Activated CD8-positive, alpha-beta memory T cell treated with anti-CD3 and anti-CD28 coated beads, Interleukin-2, amount 50 U/mL, for 4 hours (primary cell): Measurements from ENCODE around the gene GTF2IRD1.
"Not testable (repeated sequence)": the region's sequence is repeated elsewhere in the genome, so short reads cannot be mapped to it uniquely, and the experiment has no call there.

Experiments used
- DNase-seq: peaks from one replicate; pipeline ENCODE4 v3.0.0-alpha.2; 2020

The GTF2IRD1 gene

GRCh38 chr7:74606909-74607510 is 153.3 kb downstream of the GTF2IRD1 start:
- DNase-seq: no peak

DNA sequence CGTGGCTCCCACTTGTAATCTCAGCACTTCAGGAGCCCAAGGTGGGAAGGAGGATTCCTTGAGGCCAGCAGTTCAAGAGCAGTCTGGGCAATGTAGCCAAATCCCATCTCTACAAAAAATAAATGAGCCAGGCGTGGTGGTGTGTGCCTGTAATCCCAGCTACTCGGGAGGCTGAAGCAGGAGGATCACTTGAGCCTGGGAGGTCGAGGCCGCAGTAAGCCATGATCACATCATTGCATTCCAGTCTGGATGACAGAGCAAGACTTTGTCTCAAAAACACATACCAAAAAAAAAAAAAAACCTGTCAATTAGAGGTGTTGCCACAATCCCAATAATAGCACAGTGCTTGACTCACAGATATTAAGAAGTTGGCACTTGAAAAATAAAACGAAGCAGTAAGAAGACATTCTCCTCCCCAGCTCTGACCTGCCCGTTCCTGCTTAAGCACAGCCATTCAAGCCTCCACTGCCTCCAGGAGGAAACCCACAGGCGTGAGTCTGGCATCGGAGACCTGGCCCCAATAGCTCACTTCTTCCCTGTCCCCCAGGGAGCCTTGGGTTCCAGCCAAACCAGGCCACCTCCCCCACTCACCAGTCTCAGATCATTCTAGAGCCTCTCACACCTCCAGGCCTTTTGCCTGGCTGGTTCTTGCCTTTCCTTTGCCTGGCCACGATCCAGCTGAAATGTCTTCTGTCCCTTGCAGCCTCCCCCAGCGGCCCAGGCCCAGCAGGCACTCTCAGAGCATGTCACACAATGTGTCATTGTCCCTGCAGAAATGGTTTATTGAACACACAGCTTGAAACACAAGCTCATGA is 158.5 kb downstream of the GTF2IRD1 start:
- no peak for DNase-seq

DNA sequence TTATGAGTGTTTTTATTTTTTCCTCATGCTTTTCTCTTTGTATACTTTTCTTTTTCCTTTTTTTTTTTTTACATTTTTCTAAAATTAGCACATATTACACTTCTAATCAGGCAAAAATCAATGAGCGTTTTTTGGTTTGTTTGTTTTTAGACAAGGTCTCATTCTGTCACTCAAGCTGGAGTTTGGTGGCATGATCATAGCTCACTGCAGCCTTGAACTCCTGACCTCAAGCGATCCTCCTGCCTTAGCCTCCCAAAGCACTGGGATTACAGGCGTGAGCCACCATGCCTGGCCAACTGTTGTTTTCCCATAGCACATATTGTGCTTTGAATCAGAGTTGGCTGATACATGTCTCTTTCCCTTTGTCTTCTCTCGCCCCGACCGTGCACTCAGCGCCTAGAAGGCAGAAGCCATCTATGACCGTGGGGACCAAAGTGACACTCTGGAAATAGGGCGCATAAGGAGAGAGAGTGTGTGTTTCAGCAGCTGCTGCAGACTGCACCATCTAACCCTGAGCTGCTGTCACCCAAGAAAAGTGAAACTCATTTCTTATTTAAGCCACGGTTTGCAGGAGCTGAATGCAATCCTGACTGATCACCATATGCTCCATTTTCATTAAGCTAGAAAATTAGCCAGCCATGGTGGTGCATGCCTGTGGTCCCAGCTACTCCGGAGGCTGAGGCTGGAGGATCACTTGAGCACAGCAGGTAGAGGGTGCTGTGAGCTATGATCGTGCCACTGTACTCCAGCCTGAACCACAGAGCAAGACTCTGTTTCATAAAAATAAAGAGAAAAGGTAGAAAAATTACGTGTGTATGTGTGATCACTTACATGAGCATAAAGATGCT is 162.5 kb downstream of the GTF2IRD1 start:
- no peak for DNase-seq

GRCh38 chr7:74617180-74617744 is 163.6 kb downstream of the GTF2IRD1 start:
- no peak for DNase-seq

DNA sequence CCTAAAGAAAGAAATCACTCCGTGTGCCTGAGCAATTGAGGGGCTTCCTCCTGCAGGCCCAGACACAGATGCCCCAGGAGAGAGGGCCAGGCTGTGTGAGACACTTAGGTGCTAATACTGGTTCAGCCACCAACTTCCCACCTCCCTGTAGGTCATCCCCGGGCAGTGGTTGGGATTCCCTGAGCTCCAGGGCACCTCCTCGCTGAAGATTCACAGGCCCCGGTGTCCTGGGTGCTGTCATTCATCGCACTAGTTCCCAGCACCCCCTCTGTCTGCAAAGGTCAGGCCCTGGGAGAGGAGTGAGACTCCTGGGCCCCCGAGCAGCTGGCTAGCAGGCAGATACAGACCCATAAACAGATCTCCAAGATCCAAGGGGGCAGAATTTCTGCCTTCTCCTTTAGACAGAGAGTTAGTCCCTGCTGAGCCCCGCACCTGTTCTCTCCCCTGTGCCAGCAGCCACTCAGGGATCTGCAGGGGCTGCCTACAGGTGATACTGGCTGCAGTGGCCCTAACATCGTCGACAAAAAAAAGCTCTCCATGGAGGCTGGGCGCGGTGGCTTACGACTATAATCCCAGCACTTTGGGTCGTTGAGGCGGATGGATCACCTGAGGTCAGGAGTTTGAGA is 165.6 kb downstream of the GTF2IRD1 start:
- DNase-seq: no peak

DNA sequence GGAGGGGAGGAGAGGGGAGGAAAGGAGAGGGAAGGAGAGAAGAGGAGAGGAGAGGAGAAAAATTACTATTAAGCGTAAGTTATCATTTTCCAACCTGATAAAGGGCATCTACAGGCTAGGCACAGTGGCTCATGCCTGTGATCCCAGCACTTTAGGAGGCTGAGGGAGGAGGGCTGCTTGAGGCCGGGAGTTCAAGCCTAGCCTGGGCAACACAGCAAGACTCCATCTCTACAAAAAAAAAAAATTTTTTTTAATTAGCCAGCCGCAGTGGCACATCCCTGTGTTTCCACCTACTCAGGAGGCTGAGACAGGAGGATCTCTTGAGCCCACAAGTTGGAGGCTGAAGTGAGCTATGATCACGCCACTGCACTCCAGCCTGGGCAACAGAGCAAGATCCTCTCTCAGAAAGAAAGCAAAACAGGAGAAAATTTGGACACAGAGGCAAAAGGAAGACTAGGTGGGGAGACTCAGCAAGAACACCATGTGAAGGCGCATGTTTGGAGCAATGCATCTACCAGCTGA is 168.6 kb downstream of the GTF2IRD1 start:
- no peak for DNase-seq

DNA sequence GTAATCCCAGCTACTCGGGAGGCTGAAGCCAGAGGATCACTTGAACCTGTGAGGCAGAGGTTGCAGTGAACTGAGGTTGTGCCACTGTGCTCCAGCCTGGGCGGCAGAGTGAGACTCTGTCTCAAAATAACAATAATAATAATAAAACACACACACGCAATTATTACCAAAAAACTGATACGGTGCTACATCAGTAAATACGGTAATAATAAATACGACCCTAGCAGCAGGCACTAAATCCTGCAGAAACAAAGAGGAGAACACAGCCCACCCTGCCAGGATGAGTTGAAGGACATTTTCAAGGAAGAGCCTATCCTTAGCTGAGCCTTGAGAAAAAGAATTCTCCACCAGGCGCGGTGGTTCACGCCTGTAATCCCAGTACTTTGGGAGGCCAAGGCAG is 169.4 kb downstream of the GTF2IRD1 start:
- no peak for DNase-seq

GRCh38 chr7:74625446-74625845 is 171.7 kb downstream of the GTF2IRD1 start:
- DNase-seq: no peak

DNA sequence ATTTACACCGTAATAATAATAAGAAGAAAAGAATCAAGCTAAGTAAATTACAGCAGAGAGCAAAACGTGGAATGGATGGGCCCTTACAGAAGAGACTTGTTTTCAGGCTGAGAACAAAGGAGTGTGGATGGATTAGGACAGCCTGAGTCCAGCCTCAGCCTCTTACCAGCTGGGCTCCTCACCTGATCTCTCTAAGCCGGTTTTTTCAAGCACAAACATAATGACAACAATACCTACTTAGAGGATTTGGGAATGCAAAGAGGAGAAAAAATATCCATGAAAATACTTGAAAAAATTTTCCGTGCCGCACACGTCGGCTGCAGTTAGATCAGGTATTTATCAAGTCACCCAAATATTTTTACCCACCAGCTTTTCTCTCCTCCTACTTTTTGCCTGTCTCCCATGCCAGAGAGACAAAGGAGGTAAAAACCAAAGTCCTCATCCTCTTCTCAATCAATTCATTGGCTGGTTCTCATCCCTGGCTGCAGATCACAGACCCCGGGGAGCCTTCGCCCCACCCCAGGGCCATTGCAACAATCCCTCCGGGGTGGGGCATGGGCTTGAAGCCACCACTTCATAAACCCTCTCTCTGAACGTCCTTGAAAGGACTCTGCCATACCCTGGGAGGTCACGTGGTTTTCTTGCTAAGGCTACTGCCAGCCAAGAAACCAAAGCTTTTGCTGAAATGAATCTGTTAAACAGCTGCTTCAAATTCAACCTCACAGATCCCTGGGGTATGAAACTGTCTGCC is 174.1 kb downstream of the GTF2IRD1 start:
- DNase-seq: no peak

DNA sequence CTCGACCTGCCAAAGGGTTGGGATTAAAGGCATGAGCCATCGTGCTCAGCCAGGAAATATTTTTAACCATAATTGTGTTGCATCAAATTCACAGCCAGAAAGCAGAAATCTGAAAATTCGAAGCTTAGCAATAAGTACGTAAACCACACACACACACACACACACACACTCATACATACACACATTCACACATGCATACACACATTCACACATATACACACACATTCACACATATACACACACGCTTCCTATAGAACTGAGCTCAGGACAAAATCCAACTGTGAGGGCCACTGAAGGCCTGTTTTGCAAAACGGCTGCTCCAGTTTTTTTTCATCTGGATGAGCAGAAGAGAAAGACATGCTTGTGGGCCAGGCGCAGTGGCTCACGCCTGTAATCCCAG is 178.8 kb downstream of the GTF2IRD1 start:
- no peak for DNase-seq

- DNase-seq: no peak
Measured at GRCh38 chr7:74633451-74633921, 179.8 kb downstream of the GTF2IRD1 start.

DNA sequence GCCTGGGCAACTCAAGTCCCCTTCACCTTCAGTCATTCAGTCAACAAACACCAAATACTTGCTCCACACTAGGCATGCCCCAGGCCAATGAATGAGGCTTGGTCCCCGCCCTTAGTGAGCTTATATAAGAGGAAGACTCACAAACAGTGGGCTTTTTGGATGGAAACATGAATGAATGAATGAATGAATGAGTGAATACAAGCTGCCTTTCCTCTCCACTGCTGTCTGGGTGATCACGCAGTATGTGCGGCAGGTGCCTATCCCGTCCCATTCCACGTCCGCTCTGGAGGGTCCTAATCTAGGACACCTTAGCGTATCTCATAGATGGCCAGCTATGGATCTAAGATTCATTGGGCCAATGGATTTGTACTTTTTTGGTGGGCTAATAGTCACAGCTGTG is 184.0 kb downstream of the GTF2IRD1 start:
- DNase-seq: no peak

- DNase-seq: peak; percentile 81
Measured at GRCh38 chr7:74650055-74650454, 196.3 kb downstream of the GTF2IRD1 start.

GRCh38 chr7:74650493-74651132 is 196.9 kb downstream of the GTF2IRD1 start:
- not testable (repeated sequence) for DNase-seq

- DNase-seq: not testable (repeated sequence)
Measured at GRCh38 chr7:74651133-74651504, 197.4 kb downstream of the GTF2IRD1 start.
